22Rv1 (cell line): Measurements from ENCODE around the gene TAF1A.
A peak's percentile ranks its signal among the peaks of the same experiment; 100 is the strongest.

ENCODE experiments used
- H3K27ac ChIP-seq: fragments of 450-650 bp; 2 replicates; pipeline ENCODE4 v1.5.1; 2017
- ZFX ChIP-seq: fragments of 450-650 bp; IDR thresholded peaks from 2 replicates; pipeline ENCODE4 v1.6.1; 2017; ENCODE audit warnings: antibody characterized with exemption, borderline replicate concordance
- TF ChIP-seq, protein P1 (sequence below): fragments of 450-650 bp; IDR thresholded peaks from 2 replicates; pipeline ENCODE4 v1.5.1; 2017; ENCODE audit warnings: mild to moderate bottlenecking

The TAF1A gene

GRCh38 chr1:222547944-222548671, 41.6 kb downstream of the TAF1A start, which contains the start of gene HHIPL2:
Gene HHIPL2 (minus strand): TSS chr1:222548104. CDS start chr1:222548044, 60 bp downstream.
- no peak within 1 kb of the TSS for H3K27ac ChIP-seq
- no peak for TF ChIP-seq ZFX
- TF ChIP-seq, protein P1, sequence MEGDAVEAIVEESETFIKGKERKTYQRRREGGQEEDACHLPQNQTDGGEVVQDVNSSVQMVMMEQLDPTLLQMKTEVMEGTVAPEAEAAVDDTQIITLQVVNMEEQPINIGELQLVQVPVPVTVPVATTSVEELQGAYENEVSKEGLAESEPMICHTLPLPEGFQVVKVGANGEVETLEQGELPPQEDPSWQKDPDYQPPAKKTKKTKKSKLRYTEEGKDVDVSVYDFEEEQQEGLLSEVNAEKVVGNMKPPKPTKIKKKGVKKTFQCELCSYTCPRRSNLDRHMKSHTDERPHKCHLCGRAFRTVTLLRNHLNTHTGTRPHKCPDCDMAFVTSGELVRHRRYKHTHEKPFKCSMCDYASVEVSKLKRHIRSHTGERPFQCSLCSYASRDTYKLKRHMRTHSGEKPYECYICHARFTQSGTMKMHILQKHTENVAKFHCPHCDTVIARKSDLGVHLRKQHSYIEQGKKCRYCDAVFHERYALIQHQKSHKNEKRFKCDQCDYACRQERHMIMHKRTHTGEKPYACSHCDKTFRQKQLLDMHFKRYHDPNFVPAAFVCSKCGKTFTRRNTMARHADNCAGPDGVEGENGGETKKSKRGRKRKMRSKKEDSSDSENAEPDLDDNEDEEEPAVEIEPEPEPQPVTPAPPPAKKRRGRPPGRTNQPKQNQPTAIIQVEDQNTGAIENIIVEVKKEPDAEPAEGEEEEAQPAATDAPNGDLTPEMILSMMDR: no peak

DNA sequence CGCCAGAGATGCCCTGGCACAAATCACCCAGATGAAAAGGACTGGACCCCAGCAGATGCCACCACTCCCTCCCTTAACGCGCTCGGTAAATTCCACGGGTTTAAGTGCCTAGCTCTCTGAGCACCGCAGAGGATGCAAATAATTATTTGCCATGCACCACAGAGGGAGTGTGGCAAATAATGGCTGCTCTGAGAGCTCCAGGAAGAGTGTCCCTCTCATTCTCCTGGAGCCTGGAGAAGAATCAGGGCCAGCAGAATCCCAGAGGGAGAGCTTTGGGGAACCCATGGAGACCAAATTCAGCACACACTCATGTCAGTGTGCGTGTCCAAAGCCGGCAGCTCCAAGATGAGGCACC, 42.5 kb downstream of the TAF1A start:
- TF ChIP-seq, protein P1: no peak
- no peak for TF ChIP-seq ZFX
- no peak overlapping the region for H3K27ac ChIP-seq

DNA sequence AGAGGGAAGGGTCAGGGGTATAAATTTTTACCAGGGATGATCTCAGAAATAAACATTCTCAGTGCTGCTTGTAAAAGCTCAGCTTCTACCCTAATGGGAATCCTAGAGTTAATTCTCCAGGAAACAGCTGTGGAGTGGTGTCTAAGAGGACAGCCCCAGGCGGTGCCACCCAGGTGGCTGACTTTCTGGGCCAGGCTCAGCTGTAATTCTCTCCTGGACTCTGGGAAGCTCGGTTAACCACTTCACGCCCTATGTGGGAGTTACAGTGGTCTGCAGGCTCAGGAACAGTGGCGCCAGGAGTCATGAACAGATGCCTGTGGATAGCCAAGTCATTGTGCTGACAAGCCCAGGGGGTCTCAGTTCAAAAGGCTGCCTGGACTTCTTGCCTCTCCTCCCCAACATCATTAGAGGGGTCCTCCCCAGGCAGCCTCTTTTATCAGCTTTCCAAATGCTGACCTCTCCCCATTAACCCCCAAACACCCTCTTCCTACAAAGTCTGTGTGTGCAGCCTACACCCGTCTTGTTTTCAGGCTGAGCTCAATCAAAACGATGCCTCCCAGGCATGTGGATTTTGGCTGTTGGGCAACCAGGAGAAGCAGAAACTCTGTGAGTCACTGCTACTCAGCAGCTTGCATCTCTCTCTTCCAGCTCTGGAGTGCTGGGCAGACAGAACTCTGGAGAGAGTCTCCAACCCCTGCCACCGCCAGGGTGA, 43.0 kb downstream of the TAF1A start:
- no peak overlapping the region for H3K27ac ChIP-seq
- TF ChIP-seq ZFX: no peak
- TF ChIP-seq, protein P1: no peak

DNA sequence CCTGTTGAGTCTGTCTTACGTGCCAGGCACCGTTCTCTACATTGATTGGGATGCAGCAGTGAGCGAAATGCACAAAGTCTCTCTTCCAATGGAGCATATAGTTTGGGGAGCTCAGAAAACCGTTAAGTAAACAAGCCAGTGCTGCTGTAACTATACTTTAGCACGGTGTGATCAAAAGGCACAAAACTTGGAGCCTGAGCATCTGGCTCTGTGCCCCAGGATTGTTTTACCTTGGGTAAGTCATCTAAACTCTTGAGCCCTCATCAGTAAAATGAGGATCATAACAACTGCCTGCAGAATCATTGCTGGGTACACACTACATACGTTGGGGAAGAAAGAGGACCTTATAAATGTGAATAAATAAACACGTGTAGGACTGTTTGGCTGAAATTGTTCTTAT, 43.6 kb downstream of the TAF1A start:
- no peak overlapping the region for H3K27ac ChIP-seq
- TF ChIP-seq, protein P1: no peak
- no peak for TF ChIP-seq ZFX

- TF ChIP-seq ZFX: no peak
- TF ChIP-seq, protein P1: peak; percentile 53
These were observed 45.9 kb downstream of the TAF1A start for GRCh38 chr1:222543817-222544216.

GRCh38 chr1:222540598-222540995, 49.1 kb downstream of the TAF1A start:
- TF ChIP-seq, protein P1: no peak
- TF ChIP-seq ZFX: no peak
- H3K27ac ChIP-seq: no peak overlapping the region

More at GRCh38 chr1:222543817-222544216, 45.9 kb downstream of the TAF1A start:
- H3K27ac ChIP-seq: no peak overlapping the region

DNA sequence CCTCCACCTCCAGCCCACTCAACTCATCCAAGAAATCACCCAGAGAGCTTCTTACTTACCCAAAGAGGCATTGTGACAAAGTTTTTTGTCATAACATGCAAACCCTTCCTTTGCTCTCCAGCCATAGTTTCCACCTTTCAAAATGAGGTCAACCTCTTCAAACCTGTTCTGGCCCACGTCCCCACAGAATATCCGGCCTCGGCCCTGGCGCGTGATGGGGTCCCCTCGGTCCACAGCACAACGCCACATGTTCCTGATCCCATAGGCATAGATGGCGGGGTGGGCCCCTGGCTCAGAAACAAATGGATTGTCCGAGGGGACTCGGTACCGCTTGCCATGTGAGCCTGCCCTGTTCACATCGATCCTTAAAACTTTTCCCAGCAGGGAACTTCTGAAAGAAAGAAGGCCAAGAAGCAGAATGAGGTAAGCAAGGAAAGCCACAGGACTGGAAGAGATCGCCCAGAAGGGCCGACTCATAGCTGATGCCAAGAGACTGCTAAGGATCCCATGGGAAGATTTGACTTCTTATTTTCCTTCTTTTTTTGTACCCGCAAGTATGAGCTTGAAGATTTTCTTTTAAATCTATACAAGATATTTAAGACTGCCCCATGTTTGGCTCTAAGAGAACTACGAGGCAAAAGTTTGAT, 49.7 kb downstream of the TAF1A start:
- H3K27ac ChIP-seq: no peak overlapping the region
- TF ChIP-seq, protein P1: no peak
- no peak for TF ChIP-seq ZFX
